Measurements from ENCODE around the gene PNPT1.

DNA sequence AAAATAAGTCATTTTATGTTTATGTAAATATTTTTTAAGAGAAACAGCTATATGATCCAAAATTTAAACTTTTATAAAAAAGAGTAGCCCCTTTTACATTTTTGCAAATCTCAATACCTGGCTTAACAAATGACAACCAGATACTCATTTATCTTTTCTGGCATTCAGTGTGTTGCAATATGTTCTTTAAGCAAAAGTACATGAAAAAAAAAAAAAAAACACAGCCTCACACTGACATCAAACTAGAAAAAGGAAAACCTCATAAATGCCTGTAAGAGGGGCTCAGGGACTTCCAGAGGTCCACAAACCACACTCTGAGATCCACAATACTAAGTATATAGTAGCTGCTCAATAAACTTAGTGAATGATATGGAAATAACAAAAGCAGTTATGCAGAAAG, 98.1 kb downstream of the PNPT1 start:
- TF ChIP-seq, protein P1, sequence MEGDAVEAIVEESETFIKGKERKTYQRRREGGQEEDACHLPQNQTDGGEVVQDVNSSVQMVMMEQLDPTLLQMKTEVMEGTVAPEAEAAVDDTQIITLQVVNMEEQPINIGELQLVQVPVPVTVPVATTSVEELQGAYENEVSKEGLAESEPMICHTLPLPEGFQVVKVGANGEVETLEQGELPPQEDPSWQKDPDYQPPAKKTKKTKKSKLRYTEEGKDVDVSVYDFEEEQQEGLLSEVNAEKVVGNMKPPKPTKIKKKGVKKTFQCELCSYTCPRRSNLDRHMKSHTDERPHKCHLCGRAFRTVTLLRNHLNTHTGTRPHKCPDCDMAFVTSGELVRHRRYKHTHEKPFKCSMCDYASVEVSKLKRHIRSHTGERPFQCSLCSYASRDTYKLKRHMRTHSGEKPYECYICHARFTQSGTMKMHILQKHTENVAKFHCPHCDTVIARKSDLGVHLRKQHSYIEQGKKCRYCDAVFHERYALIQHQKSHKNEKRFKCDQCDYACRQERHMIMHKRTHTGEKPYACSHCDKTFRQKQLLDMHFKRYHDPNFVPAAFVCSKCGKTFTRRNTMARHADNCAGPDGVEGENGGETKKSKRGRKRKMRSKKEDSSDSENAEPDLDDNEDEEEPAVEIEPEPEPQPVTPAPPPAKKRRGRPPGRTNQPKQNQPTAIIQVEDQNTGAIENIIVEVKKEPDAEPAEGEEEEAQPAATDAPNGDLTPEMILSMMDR (IDR thresholded peaks at IDR 0.05; ENCODE audit: low read depth, low read length, poor library complexity, severe bottlenecking) = no peak
- no peak for TF ChIP-seq EZH2phosphoT487 (IDR thresholded peaks at IDR 0.05; ENCODE audit: borderline replicate concordance, low read length)

Data from DOHH2 (cell line).